Activated naive CD8-positive, alpha-beta T cell (primary cell): Measurements from ENCODE around the gene SLC23A1.

Experiments used
- H3K27ac Mint-ChIP-seq: one replicate; pipeline ENCODE4 v1.8.0; 2021; ENCODE audit warnings: mixed read lengths
- H3K27me3 Mint-ChIP-seq: one replicate; pipeline ENCODE4 v1.8.0; 2021; ENCODE audit warnings: mixed read lengths
- H3K36me3 Mint-ChIP-seq: one replicate; pipeline ENCODE4 v1.8.0; 2021; ENCODE audit warnings: mixed read lengths
- H3K4me1 Mint-ChIP-seq: one replicate; pipeline ENCODE4 v1.8.0; 2021; ENCODE audit warnings: low read depth, mixed read lengths
- H3K4me3 Mint-ChIP-seq: one replicate; pipeline ENCODE4 v1.8.0; 2021; ENCODE audit warnings: mild to moderate bottlenecking, mixed read lengths
- H3K9me3 Mint-ChIP-seq: one replicate; pipeline ENCODE4 v1.8.0; 2021; ENCODE audit warnings: low read depth, mixed read lengths

SLC23A1 gene

DNA sequence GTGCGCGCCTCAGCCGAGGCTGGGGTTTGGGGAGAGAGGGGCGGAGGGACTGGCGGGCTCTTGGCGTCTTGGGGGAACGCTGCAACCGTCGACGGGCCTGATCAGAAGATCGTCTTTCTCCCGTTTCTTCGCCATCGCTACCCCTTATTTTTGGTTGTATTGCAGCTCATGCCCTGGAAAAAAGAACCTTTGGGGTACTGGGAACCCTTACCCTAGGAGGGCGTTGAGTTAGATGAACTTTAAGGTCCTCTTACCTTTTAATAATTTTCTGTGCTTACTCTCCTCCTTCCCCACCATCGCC is 40.7 kb downstream of the SLC23A1 start:
- H3K27ac Mint-ChIP-seq: peak overlapping the region; percentile 99
- H3K36me3 Mint-ChIP-seq: peaks cover 7% of the 10 kb centered on the region
- H3K4me3 Mint-ChIP-seq: peak overlapping the region; percentile 98
- no peaks in the 10 kb centered on the region for H3K9me3 Mint-ChIP-seq
- no peaks in the 10 kb centered on the region for H3K27me3 Mint-ChIP-seq
- peaks cover 58% of the 10 kb centered on the region for H3K4me1 Mint-ChIP-seq

DNA sequence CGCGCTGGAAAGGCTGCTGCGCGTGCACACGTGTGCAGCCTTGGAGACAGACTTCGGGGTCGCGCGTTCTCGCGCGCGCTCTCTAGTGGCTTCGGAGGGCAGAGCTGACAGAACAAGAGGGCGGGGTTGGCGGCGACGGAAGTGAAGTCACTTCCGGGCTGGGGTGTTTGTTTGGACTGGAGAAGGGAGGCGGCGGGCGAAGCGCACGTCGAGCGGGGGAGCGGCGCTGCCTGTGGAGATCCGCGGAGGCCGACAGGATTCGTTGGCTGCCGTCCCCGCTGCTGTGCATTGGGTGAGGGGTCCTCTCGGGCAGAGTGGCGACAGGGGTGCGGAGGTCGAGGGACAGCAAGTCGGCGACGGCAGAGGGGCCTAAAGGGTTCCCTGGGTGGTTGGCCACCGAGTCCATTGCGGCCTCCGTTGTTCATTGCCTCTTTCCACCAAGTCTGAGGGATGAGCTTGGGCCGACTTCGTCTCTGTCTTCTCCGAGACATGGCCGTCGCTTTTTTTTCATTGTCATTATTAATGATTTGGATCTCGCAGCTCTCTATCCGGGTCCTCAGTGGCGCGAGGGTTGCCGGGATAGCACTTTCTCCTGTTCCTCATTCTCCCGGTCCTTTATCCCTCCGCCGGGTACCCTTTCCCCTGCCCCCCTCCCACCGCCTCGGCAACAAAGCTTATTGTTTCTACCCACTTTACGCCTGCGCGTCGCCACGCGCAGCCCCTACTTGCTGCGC is 41.2 kb downstream of the SLC23A1 start, which contains the start of gene PAIP2:
PAIP2 (plus strand) TSS at position 166 of the 734 bp plus-strand sequence. CDS start 21,931 bp downstream, outside the sequence.
- H3K4me1 Mint-ChIP-seq: peaks cover 57% of the 10 kb centered on the region
- no peaks in the 10 kb centered on the region for H3K9me3 Mint-ChIP-seq
- peak within 1 kb of the TSS; percentile 98 for H3K4me3 Mint-ChIP-seq

GRCh38 chr5:139341187-139341688 is 41.9 kb downstream of the SLC23A1 start:
- peak overlapping the region; percentile 99 for H3K27ac Mint-ChIP-seq
- H3K4me1 Mint-ChIP-seq: peaks cover 56% of the 10 kb centered on the region

More for the DNA sequence above, 41.2 kb downstream of the SLC23A1 start, which contains the start of gene PAIP2:
- Mint-ChIP-seq H3K27me3 (no peaks in the 10 kb centered on the region), H3K36me3 (peaks cover 7% of the 10 kb centered on the region), H3K27ac (peak within 1 kb of the TSS; percentile 99)

GRCh38 chr5:139340051-139340450 is 43.0 kb downstream of the SLC23A1 start:
- Mint-ChIP-seq H3K27me3 (no peaks in the 10 kb centered on the region), H3K9me3 (no peaks in the 10 kb centered on the region), H3K27ac (no peak overlapping the region), H3K36me3 (peaks cover 7% of the 10 kb centered on the region), H3K4me3 (peak overlapping the region; percentile 98), H3K4me1 (peaks cover 56% of the 10 kb centered on the region)

More at GRCh38 chr5:139341187-139341688, 41.9 kb downstream of the SLC23A1 start:
- no peaks in the 10 kb centered on the region for H3K9me3 Mint-ChIP-seq
- H3K27me3 Mint-ChIP-seq: no peaks in the 10 kb centered on the region
- H3K4me3 Mint-ChIP-seq: peak overlapping the region; percentile 98
- peaks cover 7% of the 10 kb centered on the region for H3K36me3 Mint-ChIP-seq

DNA sequence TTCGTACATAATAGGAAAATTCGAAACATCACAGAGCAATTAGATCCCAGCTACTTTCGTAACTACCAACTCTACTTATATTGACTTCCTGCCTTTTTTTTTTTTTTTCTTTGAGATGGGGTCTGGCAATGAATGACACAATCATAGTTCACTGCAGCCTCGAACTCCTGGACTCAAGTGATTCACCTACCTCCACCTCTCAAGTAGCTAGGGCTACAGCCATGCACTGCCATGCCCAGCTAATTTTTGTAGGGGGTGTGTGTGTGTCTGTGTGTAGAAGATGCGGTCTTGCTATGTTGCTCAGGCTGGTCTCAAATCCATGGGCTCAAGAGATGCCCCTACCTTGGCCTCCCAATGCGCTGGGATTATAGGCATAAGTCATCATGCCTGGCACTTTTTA is 47.3 kb downstream of the SLC23A1 start:
- Mint-ChIP-seq H3K4me1 (peaks cover 20% of the 10 kb centered on the region), H3K4me3 (no peak overlapping the region), H3K27me3 (no peaks in the 10 kb centered on the region), H3K9me3 (no peaks in the 10 kb centered on the region), H3K27ac (peak overlapping the region; percentile 41), H3K36me3 (no peaks in the 10 kb centered on the region)
